Brain microvascular endothelial cell (primary cell): Measurements from ENCODE around the gene RPL11.

Experiments
- DNase-seq: peaks from one replicate; pipeline ENCODE4 v3.0.0-alpha.2; 2020
- H3K27ac ChIP-seq: fragments of 250-450 bp; sonication (Bioruptor Pico); 2 replicates; pipeline ENCODE4 v1.5.1; 2020; ENCODE audit warnings: mild to moderate bottlenecking, moderate library complexity
- H3K27me3 ChIP-seq: fragments of 250-450 bp; sonication (Bioruptor Pico); replicated peaks from 2 replicates; pipeline ENCODE4 v1.5.1; 2020; ENCODE audit warnings: mild to moderate bottlenecking
- H3K36me3 ChIP-seq: fragments of 250-450 bp; sonication (Bioruptor Pico); replicated peaks from 2 replicates; pipeline ENCODE4 v1.5.1; 2020; ENCODE audit warnings: mild to moderate bottlenecking
- H3K4me3 ChIP-seq: 2 replicates; pipeline ENCODE4 v1.5.1; 2011; ENCODE audit warnings: low read depth, mild to moderate bottlenecking, control low read depth, low read length, moderate library complexity
- CTCF ChIP-seq: IDR thresholded peaks from 2 replicates; pipeline ENCODE4 v1.5.1; 2011; ENCODE audit warnings: low read depth, mild to moderate bottlenecking, moderate library complexity, low read length, control low read depth, inconsistent platforms; ENCODE audit errors: missing control alignments
- in situ Hi-C: cut with HindIII; loops from 2 replicates; pipeline ENCODE4 v1.10.0; 2017; ENCODE audit warnings: low sequenced_read_pairs, low pct_ligation_motif_present

Gene RPL11

GRCh38 chr1:23698466-23698865 lies 6.9 kb downstream of the RPL11 start:
- Histone ChIP-seq H3K27me3 (no peaks in the 10 kb centered on the region), H3K4me3 (no peak overlapping the region), H3K36me3 (peaks cover 87% of the 10 kb centered on the region), H3K27ac (no peak overlapping the region)
- in situ Hi-C loops = no loop called here
- TF ChIP-seq CTCF = no peak
- DNase-seq = no peak

GRCh38 chr1:23699280-23700179 lies 7.9 kb downstream of the RPL11 start:
- H3K27me3 ChIP-seq = no peaks in the 10 kb centered on the region
- no peak overlapping the region for H3K27ac ChIP-seq
- H3K4me3 ChIP-seq = no peak overlapping the region
- peaks cover 84% of the 10 kb centered on the region for H3K36me3 ChIP-seq
- TF ChIP-seq CTCF = no peak
- in situ Hi-C loops = no loop called here
- no peak for DNase-seq

- DNase-seq = no peak
- Histone ChIP-seq H3K4me3 (no peak overlapping the region), H3K27me3 (no peaks in the 10 kb centered on the region), H3K27ac (no peak overlapping the region), H3K36me3 (peaks cover 72% of the 10 kb centered on the region)
- in situ Hi-C loops = no loop called here
- no peak for TF ChIP-seq CTCF
Observed at GRCh38 chr1:23701310-23701709, 9.7 kb downstream of the RPL11 start.

- DNase-seq = no peak
- TF ChIP-seq CTCF = no peak
- Histone ChIP-seq H3K27me3 (no peaks in the 10 kb centered on the region), H3K4me3 (no peak overlapping the region), H3K27ac (no peak overlapping the region), H3K36me3 (peaks cover 66% of the 10 kb centered on the region)
- in situ Hi-C loops = no loop called here
Observed at GRCh38 chr1:23701996-23702395, 10.4 kb downstream of the RPL11 start.

- no peak for TF ChIP-seq CTCF
- H3K27ac ChIP-seq = no peak overlapping the region
- H3K4me3 ChIP-seq = no peak overlapping the region
- H3K36me3 ChIP-seq = peaks cover 38% of the 10 kb centered on the region
- in situ Hi-C loops = no loop called here
- DNase-seq = no peak
- no peaks in the 10 kb centered on the region for H3K27me3 ChIP-seq
Observed at GRCh38 chr1:23704834-23705495, 13.4 kb downstream of the RPL11 start.

- H3K4me3 ChIP-seq = no peak overlapping the region
- H3K27me3 ChIP-seq = no peaks in the 10 kb centered on the region
- no peak for TF ChIP-seq CTCF
- H3K27ac ChIP-seq = no peak overlapping the region
- no peak for DNase-seq
- in situ Hi-C loops = no loop called here
- H3K36me3 ChIP-seq = peaks cover 5% of the 10 kb centered on the region
Observed at GRCh38 chr1:23709229-23709628, 17.6 kb downstream of the RPL11 start.
